GM21528 (cell line): Measurements from ENCODE around the gene SOBP.
A peak's percentile ranks its signal among the peaks of the same experiment; 100 is the strongest.

Experiments
- ATAC-seq: cut with Tn5 transposase; IDR thresholded peaks from one replicate; pipeline ENCODE4 v1.9.1; 2021; ENCODE audit warnings: mild to moderate bottlenecking, moderate library complexity; ENCODE audit not compliant: unreplicated experiment, low FRiP score

SOBP gene

DNA sequence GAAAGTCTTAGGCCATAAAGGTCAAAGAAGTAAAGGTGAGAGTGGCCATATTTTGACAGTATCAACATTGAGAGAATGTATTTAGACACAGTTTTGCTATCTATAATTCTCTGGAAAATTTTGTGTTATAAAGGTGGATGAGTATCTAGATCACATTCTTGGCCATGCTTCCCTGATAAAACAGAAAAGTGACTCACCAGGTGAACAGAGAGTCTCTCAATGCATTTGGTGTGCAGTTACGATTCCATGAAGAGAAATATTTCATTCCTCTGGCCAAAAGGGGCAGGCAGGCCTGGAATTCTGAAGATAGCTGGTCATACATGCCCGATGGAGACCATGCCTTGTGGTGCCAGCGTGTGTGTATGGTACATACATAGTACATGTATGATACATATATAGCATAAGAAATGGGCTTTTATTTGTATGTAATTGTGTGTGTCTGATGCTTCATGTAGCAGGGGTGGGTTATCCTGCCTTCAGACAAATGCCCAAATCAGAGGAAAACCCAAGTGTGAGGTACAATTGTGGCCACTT, 164.0 kb downstream of the SOBP start:
- no peak for ATAC-seq

DNA sequence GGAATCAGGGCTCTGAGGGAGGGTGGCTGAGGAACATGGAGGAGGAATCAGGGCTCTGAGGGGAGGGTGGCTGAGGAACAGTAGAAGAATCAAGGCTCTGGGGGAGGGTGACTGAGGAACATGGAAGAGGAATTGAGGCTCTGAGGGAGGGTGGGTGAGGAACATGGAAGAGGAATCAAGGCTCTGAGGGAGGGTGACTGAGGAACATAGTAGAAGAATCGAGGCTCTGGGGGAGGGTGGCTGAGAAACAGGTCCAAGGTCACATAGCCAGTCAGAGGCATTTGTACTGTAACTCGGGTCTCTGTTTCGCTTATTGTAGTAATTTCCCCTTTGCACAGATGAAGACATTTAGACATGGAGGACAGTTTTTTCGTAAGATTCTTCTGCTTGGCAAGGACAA, 164.8 kb downstream of the SOBP start:
- no peak for ATAC-seq

DNA sequence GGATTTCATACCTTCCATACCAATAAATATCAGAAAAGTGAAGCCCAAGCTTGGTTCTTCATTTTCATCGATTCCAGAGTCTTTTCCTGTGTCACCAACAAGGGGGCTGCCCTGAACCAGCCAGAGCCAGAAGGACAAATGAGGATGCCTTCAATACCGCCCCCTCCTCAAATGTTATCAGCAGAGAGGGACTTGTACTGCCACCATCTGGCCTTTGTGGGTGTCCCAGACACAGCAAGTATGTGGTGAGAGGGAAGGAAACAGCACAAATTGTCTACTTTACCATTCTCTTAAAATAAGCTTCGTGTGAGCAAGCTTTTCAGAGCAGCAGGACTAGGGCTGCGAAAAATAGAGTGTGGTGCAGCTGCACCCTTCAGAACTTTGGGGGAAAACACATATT, 165.3 kb downstream of the SOBP start:
- no peak for ATAC-seq

DNA sequence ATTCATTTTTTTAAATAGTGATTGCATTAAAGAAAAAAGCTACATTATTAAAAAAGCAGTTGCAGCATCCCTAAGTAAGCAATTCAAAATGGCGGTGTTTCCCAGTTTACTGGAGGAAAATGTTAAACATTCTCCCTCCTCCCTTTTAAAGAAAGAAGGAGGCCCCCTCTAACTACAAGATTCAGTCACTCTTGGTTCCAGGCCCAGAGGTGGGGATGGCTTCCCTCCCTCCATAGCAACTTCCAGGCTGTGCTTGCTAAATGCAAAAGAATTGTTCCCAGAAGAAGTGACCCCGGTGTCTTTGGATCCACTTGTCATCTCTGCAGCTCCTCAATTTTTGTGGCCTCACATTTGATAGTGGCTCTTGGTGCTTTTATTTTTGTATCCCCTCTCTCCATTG, 165.9 kb downstream of the SOBP start:
- ATAC-seq, result no peak

DNA sequence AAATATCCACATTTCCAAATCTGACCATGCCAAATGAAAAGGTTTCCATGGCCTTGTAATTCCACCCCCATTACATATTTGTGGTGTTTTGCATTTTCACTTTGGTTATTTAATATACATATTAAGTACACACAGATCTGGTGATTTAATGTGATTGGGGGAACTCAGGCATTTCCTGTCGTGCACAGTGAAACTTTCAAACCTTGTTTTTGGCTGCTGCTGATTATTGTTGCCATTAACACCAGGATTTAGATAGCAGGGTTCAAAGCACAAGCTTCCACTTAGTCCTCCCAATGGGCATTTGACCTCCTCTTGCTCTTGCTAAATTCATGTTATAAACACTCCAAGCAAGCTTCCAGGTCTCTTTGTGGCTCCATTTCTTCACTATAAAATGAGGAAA, 166.5 kb downstream of the SOBP start:
- ATAC-seq, result no peak

DNA sequence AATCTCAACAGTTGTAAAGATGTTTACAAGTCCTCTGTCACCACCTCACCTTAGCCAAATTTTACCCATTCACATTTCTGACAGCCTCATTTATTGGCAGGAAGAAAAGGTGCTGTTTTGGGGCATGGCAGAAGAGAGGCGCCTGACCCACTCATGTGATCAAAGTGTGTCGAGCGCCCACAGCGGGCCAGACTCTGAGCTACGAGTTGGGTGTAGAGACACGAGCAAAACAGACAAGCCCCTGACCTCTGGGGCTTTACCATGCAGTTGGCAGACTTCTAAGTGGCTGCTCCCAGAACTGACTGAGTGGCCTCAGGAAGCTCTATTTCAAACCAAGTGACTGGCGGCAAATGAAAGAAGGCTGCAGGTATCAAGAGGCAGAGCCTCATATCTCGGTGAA, 167.0 kb downstream of the SOBP start:
- ATAC-seq, result no peak

DNA sequence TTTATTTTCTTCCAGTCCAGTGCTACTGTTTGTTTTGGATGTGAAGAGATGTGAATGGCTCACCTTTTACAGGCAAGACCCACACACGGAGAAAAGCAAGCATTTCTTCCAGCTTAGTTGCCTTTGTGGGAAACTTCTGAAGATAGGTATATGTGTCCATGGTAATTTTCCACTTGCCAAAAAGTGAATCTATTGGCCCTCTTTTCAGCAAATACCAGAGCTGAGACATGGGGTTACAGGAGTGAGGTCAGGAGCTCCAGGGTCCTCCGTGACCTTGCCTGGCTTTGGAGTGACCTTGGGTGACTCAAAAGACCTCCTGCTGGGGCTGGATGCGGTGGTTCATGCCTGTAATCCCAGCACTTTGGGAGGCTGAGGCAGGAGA, 167.4 kb downstream of the SOBP start:
- ATAC-seq, result no peak

DNA sequence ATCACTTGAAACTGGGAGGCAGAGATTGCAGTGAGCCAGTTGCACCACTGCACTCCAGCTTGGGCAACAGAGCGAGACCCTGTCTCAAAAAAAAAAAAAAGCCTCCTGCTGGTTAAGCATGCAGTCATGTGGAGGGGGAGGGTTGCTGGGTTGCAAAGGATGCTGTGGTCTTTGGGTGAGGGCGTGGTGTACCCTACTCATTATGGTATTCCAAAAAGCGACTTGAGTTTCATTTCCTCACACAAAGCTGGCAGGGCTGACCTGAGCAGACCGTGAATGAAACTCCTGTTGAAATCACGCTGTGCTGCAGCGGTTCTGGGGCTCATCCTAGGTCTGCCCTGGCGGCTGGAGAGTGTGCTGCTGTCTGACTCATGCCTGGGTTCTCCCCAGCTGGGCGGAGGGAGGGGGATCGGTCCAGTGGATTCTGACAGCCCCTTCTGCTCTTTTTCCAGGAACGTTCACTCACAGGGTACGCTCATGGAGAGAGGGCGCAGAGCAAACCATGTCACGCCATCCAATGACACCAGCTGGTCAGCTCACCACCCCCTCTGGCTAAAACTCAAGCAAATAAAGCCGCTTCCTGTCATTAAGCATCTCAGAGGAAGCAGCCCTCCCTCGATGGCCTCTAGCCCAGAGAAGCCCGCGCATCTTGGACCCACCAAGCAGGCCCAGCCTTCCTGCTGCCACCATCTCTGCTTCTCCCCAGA, 168.0 kb downstream of the SOBP start:
- peak; percentile 95 for ATAC-seq

DNA sequence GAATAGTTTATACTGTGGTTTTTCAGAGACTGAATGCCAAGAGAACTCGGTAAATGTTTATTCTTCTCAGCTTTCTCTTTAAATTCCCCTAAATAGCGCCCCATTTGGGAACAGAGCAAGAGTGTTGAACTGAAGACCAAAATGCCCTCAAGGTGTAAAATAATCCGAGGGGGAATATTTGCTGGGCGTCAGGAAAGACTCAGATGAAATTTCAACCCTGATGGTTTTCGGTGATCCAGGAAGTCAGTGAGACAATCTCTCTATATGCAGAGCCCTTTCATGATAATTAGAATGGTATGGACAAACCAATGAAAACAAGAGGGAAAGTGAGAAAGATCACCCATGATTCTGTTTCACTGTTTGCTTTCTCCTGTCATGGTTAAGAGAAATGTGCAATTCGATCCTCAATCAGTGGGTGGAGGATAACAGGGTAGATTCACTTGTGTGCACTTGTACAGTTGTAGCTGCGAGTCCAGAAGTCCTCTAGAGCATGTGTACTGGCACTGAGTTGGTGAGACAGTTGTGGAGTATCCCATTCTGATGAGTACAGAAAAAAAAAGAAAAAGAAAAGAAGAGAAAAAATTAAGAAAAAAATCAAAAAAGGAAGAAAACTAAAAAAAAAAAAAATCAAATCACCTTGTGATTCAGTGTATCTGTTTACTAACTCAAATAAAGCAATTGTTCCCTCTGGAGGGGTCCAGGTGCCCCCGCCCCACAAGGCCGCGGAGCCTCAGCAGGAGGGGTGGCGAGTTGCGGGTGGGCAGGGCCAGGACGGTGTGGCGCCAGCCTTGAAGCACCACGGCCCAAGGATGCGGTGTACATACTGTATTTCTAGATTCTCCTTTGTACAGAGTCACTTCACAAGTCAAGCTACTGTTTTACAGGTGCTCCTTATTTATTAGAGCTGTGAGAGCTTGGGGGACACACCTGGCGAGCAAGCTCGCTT, 169.3 kb downstream of the SOBP start:
- no peak for ATAC-seq

DNA sequence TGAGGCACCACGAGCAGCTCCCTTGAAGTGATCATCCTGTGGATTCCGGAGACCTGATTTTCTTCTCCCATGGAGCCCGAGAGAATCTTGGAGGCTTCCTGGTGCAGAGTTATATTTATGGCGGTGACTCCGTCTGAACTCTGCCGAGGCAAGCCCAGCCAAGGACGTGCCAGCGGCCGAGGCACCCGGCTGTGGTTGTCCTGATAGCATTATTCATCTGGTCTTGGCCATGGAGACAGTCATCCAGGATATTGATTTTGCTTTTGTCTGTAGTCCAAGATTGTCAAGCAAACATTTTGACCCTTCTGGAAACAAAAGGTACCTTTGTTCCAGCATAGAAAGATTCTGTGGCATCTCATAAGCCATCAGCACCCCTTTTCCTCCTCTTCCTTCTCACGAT, 170.9 kb downstream of the SOBP start:
- ATAC-seq, result no peak

DNA sequence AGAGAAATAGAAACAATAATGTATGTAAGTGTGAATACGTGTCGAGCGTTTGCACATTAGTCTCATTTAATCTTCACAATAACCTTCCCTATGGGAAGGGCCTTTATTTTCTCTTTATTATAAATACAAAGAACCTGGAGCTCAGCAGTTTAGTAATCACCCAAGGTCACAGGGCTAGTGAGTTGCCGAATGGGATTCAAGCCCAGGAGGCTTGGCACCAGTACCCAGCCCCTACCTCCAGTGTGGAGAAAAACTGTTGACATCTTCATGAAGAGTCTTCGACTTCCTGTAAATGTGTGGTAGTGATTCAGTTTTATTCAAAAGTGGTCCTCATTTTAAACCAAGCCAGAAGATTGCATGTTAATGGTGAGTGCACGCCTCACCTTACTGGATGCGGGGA, 171.4 kb downstream of the SOBP start:
- ATAC-seq, result no peak

DNA sequence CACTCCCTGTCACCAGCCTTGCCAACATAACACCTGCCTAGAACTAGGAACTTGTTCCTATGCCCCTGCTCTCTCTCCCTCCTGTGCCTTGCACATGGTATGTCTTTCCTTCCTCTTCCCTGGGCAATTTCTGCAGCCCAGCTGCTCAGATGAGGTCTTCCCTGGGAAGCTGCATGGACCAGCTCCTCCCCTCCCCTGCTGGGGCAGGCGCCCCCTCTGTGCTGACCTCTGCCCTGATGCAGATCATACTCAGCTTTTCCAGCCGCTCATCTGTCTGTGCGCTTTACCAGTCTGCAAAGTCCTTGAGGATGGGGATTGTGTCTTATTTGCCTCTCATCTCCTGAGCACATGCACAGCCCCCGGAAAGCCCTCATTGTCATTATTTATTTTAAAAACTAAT, 172.4 kb downstream of the SOBP start:
- ATAC-seq, result no peak

DNA sequence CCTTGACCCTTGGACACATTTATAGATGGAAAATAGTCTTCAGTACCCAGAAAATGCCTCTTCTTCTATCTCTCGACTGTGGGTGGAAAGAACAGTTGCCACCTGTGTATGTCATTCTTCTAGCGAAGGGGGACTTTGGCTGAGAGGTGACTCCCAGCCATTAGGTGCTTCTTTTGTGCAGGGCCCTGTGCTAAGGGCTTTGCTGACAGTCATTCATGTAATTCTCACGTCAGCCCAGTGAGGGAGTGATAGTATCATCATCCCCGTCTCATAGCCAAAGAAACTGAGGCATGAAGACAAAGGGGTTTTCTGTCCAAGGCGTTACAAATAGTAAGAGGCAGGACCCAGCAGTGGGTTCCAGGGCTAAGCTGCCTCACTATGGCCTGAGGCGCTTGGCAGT, 173.4 kb downstream of the SOBP start:
- no peak for ATAC-seq

DNA sequence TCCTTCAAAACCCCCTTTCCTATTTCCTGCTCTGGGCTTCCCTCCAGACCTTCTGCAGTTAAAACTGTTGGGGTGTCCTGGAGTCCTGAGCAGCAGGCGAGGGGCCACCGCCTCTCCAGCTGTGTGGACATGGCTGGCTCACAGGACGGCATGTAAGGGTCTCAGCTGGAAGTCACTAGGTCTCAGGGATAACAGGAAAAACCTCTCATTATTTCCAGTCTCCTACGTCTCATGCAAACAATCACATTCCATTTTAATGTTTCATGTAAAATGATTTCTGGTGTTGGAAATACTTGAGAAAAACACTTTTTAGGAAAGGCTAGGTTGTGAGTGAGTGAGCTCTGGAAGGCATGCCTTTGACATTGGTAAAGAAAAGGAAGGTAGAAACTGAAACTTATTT, 175.5 kb downstream of the SOBP start:
- ATAC-seq, result no peak

DNA sequence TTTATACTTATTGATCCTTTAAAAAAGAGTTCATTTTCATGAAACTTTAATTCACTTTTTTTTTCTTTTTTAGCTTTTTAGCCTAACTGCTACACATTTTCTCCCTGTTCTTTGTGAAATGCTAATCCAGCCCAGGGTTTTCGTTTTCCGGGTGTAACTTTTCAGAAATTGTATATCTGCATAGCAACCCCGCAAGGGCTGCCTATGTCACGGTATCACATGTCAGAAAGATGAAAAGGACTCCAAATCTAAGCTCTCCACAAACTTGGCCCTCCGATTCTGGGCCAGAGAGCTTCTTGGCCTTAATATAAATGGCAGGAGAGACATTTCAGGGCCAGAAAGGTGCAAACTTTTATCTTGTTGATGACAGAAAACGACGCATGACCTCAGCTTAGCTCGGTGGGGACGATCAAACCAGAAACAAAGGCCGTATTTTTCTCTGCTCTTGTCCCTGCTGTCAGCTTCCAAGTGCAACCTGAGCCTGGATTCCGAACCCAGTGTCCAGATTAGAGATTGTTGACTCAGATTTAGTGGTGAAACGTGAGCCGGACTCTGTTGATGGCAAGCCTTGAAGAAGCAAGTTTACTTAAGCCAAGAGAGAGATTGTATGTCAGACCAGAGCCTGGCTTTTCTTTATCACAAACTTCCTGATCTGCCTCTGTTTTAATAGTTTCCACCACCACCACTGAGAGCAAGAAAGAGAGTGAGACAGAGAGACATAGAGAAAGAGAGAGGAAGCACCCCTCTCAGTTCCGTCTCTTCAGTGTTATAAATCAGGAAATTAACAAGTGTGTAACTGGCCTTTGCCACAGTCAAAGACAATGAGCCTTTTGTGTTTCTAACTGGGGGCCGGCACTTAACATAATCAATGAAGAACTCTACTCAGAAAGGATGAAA, 176.4 kb downstream of the SOBP start:
- no peak for ATAC-seq

DNA sequence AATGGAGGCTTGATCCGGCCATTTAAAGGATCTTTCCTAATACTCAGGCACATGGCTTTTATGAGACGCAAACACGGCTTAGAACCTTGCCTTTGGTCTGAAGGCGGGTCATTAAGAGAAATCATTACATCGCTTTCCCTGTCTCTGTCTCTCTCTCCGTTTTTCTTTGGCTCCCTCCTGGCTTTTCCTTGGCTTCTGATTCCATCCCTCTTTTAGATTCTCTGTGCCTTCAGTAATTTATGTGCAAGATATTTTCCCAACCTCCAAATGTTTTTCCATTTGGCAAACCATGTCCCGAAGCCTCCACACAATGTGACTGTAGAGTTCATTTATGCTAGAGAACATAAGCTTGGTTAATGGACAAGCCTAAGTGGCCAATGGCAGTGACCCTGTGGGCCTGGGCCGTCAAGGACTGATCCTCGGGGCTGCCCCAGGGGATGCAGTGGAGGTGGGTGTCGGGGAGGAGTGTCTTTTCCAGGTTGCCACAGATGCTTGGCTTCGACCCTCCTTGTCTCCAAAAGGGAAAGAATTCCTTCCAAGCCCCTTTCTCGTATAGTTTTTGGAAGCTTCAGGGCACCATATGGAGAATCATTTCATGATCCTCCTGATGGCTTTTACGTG, 177.2 kb downstream of the SOBP start:
- ATAC-seq, result no peak

DNA sequence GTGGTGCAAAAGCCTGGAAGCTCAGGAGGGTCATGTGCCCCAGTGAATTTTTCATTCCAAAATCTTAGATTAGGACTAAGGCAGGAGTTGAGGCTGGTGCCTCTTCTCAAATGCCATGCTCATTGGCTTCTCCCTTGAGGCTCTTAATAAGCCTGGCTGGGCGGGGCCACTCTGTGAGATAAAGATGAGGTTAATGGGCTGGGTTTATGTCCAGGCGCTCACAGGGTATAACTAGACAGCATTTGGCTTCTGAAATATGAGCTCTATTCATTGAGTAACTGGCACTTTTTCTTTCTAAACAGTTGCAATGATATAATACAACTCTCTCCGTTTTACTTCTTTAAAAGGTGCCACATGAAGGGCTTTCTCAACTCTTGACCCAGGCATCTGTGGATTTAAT, 177.9 kb downstream of the SOBP start:
- no peak for ATAC-seq

DNA sequence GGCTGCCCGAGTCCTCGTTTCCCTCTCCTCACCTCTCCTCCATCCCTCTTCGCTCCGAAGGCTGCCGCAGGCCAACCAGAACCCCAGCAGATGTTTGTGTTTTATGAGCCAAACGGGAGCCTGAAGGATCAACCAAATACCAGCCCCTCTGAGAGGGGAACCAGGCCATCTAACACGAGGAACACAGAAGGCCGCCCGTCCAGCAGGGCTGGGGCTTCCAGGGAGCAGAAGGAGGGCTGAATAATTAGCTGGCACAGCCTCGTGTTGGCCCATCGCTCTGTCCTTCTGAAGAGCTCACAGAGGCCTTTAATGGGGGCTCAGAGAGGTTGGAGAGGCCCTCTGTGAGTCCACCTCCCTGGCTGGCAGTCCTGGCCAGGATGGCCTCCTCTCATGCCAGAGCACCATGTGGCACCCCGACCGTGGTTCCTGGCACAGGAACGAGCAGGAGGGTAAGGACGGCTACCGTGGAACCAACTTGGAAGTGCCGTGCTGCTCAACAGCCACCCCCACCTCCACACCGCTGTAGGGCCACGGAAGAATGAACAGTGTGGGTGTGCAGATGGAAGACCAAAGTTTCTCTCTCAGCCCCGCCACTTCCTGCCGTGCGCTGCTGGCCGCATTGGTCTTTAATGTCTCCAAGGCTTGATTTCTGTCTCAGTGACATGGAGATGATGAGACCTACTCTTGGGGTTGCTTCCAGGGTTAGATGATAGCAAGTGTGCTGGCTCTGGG, 179.0 kb downstream of the SOBP start:
- peak; percentile 75 for ATAC-seq

DNA sequence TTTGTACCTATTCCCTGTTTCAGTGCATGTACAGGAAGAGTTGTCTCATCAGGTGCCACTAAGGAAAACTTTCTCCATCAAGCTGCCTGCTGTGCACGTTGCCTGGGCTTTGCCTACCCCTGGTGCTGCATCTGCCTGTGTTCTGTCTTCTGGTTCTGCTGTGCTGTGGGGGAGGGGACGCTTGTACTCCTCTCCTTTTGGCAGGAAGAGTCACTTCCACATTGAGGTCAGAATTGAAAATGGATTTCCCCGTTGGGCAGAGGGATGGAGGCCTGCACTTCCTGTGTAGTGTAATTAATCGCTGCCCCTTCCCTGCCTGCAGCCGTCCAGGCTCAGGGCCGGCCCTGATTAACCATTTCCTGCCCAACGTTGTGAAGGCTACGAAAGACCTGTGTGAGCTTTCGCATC, 180.9 kb downstream of the SOBP start:
- no peak for ATAC-seq

DNA sequence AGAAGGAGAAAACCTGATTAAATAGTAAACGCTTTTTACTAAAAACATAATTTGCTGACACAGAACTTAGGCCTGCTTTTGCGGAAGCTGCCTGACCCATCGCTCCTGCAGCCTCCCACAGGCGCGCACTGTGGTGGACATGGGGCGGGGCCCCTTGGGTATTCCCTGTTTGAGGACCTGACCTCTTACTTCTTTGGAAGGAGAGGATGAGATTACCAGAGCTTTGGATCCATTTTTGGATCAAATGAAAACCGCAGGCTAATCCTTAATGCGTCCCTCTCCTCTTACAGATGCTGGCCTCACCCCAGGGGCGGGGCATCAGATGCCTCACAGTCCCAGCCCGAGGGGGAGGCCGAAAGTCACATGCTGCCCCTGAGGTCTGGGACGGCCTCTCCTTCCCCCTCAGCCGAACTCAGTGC, 183.2 kb downstream of the SOBP start:
- no peak for ATAC-seq
